K562 (cell line): ENCODE measurements around the gene MRAP2. TPM values are rescaled to one million over a fixed set of nuclear protein-coding genes. Genes with fewer than 3 reads are reported as not detected.

Experiments used
- ATAC-seq: fragments of 200-7000 bp; cut with Tn5 transposase; 3 replicates; pipeline ENCODE4 v1.9.1; 2020; ENCODE audit warnings: moderate library complexity
- BruUV-seq: library from RNA; stranded (reverse); fragments of 400-500 nt; replicated peaks from 2 replicates; lab custom pipeline; 2021; lab: Mats Ljungman, UMichigan
- CTCF ChIA-PET: fragments of 300-600 bp; formaldehyde crosslinking; extraction: SDS; loops from one replicate; lab custom pipeline; 2021; ENCODE audit warnings: low intra/inter-chr PET ratio; lab: Yijun Ruan, JAX
- POLR2A ChIA-PET: fragments of 300-600, 350-650 bp; sonication (Branson Sonifier 250); formaldehyde crosslinking; extraction: SDS; loops from one replicate; lab custom pipeline; 2021; ENCODE audit warnings: antibody characterized with exemption, inconsistent platforms; lab: Yijun Ruan, JAX
- DNase-seq, 4 experiments: peaks; one replicate each; pipeline versions ENCODE4 v3.0.0 to v3.0.0-alpha.2; 2011 to 2018; ENCODE audit warnings: low spot score in 3 of 4, mixed read lengths in 3 of 4; ENCODE audit errors: extremely low read depth in 1 of 4
- FAIRE-seq: peaks from 2 replicates; lab custom pipeline; 2011; peaks lifted over from hg19 to GRCh38; lab: Jason Lieb, UNC
- H2AFZ ChIP-seq: 2 replicates; pipeline ENCODE4 v1.6.0; 2011; ENCODE audit warnings: low read depth, low read length, control low read depth, inconsistent platforms
- H3K27ac ChIP-seq: fragments of 200-600 bp; 3 replicates; pipeline ENCODE4 v1.8.0; 2011; ENCODE audit warnings: low read depth, mild to moderate bottlenecking, control low read depth, inconsistent platforms, low read length, moderate library complexity, mixed read lengths; ENCODE audit errors: extremely low read depth
- H3K27me3 ChIP-seq, 2 experiments: fragments of 300-600 bp in 1 of 2; 2 replicates in 1 of 2; 3 replicates in 1 of 2; pipeline versions ENCODE4 v1.6.0 to v1.8.0; 2011; ENCODE audit warnings: inconsistent platforms in 2 of 2, low read length in 2 of 2, mild to moderate bottlenecking in 1 of 2, mixed read lengths in 1 of 2, moderate library complexity in 1 of 2; ENCODE audit not compliant: control insufficient read depth in 2 of 2, insufficient read depth in 2 of 2
- H3K36me3 ChIP-seq: fragments of 300-600 bp; 3 replicates; pipeline ENCODE4 v1.8.0; 2011; ENCODE audit warnings: mild to moderate bottlenecking, low read length, inconsistent platforms; ENCODE audit not compliant: control insufficient read depth, insufficient read depth
- H3K4me1 ChIP-seq, 2 experiments: fragments of 200-600 bp in 1 of 2; replicated peaks in 1 of 2; 2 replicates in 1 of 2; 3 replicates in 1 of 2; pipeline versions ENCODE4 v1.5.1 to v1.8.0; 2011; ENCODE audit warnings: inconsistent platforms in 2 of 2, low read length in 2 of 2, mild to moderate bottlenecking in 1 of 2, mixed read lengths in 1 of 2, moderate library complexity in 1 of 2; ENCODE audit not compliant: control insufficient read depth in 2 of 2, insufficient read depth in 2 of 2
- H3K4me2 ChIP-seq: 2 replicates; pipeline ENCODE4 v1.6.1; 2011; ENCODE audit warnings: low read length, control low read depth, inconsistent platforms, mixed read lengths; ENCODE audit not compliant: insufficient read depth
- H3K4me3 ChIP-seq: fragments of 200-600 bp; sonication (generic), shearing (Covaris generic); 2 replicates; pipeline ENCODE4 v1.5.1; 2016; ENCODE audit warnings: control low read depth, inconsistent platforms
- H3K79me2 ChIP-seq: fragments of 200-600 bp; 3 replicates; pipeline ENCODE4 v1.8.0; 2011; ENCODE audit warnings: low read length, inconsistent platforms; ENCODE audit not compliant: control insufficient read depth, insufficient read depth
- H3K9ac ChIP-seq, 2 experiments: 2 replicates each; pipeline versions ENCODE4 v1.6.0 to v1.6.1; 2011; ENCODE audit warnings: low read depth in 2 of 2, low read length in 2 of 2, control low read depth in 1 of 2, inconsistent platforms in 1 of 2, mild to moderate bottlenecking in 1 of 2, mixed read lengths in 1 of 2; ENCODE audit not compliant: insufficient read depth in 1 of 2
- H3K9me1 ChIP-seq: one replicate; pipeline ENCODE4 v1.6.0; 2011; ENCODE audit warnings: inconsistent platforms, mild to moderate bottlenecking, low read length, moderate library complexity; ENCODE audit not compliant: control insufficient read depth, insufficient read depth
- H3K9me3 ChIP-seq: replicated peaks from 2 replicates; pipeline ENCODE4 v1.5.1; 2011; ENCODE audit warnings: low read depth, low read length, inconsistent platforms; ENCODE audit not compliant: control insufficient read depth, insufficient read depth
- H4K20me1 ChIP-seq: replicated peaks from 2 replicates; pipeline ENCODE4 v1.6.1; 2011; ENCODE audit warnings: low read length, inconsistent platforms, mixed read lengths; ENCODE audit not compliant: control insufficient read depth, insufficient read depth
- ELF1 ChIP-seq: fragments of 200-800 bp; sonication (Bioruptor generic); IDR thresholded peaks from 2 replicates; pipeline ENCODE4 v1.6.1; 2016; ENCODE audit warnings: missing genetic modification characterization, missing compliant biosample characterization
- ETV6 ChIP-seq, 3 experiments: fragments of 150-350 bp in 1 of 3; sonication (generic) in 1 of 3; formaldehyde crosslinking in 1 of 3; IDR thresholded peaks; 2 replicates each; pipeline versions ENCODE4 v1.6.1 to v1.8.0; 2014 to 2022; ENCODE audit warnings: borderline replicate concordance in 2 of 3, low read depth in 2 of 3, antibody characterized with exemption in 1 of 3, low read length in 1 of 3, mild to moderate bottlenecking in 1 of 3, missing genetic modification reagents in 1 of 3
- EZH2 ChIP-seq: IDR thresholded peaks from 2 replicates; pipeline ENCODE4 v1.6.1; 2012; ENCODE audit warnings: low read depth, mild to moderate bottlenecking, inconsistent platforms, low read length, borderline replicate concordance
- FOXK2 ChIP-seq, 2 experiments: fragments of 450-650 bp; IDR thresholded peaks in 1 of 2; conservative IDR thresholded peaks in 1 of 2; 2 replicates each; pipeline ENCODE4 v1.6.1; 2016; ENCODE audit warnings: low read depth in 2 of 2, mild to moderate bottlenecking in 1 of 2
- HMBOX1 ChIP-seq: sonication (generic); IDR thresholded peaks from 2 replicates; pipeline ENCODE4 v1.6.1; 2016
- MCM3 ChIP-seq: fragments of 450-650 bp; IDR thresholded peaks from 2 replicates; pipeline ENCODE4 v1.6.1; 2016
- MCM5 ChIP-seq: fragments of 450-650 bp; IDR thresholded peaks from 2 replicates; pipeline ENCODE4 v1.6.1; 2016; ENCODE audit warnings: low read depth
- PRDM10 ChIP-seq: fragments of 450-650 bp; IDR thresholded peaks from 2 replicates; pipeline ENCODE4 v1.6.1; 2018; ENCODE audit not compliant: partially characterized antibody
- PTRF ChIP-seq: fragments of 450-650 bp; IDR thresholded peaks from 2 replicates; pipeline ENCODE4 v1.6.1; 2016; ENCODE audit warnings: mild to moderate bottlenecking, missing genetic modification characterization, missing compliant biosample characterization
- PURB ChIP-seq: sonication (generic); formaldehyde crosslinking; IDR thresholded peaks from 2 replicates; pipeline ENCODE4 v1.9.0; 2021; ENCODE audit warnings: low read depth, mild to moderate bottlenecking, missing genetic modification reagents
- RBM25 ChIP-seq: fragments of 200-400 bp; formaldehyde crosslinking; IDR thresholded peaks from 2 replicates; pipeline ENCODE4 v1.6.1; 2018; ENCODE audit warnings: low read length, low read depth, moderate library complexity; ENCODE audit not compliant: severe bottlenecking
- RCOR1 ChIP-seq, 2 experiments: IDR thresholded peaks; 2 replicates each; pipeline ENCODE4 v1.6.1; 2012; ENCODE audit warnings: low read depth in 2 of 2, low read length in 2 of 2, borderline replicate concordance in 1 of 2, improper control_type of control experiment in 1 of 2
- SLC30A9 ChIP-seq: fragments of 250-450 bp; sonication (Bioruptor Pico); IDR thresholded peaks from 2 replicates; pipeline ENCODE4 v1.8.0; 2022; ENCODE audit warnings: mild to moderate bottlenecking, moderate library complexity
- U2AF1 ChIP-seq: fragments of 200-400 bp; formaldehyde crosslinking; optimal IDR thresholded peaks from 2 replicates; pipeline ENCODE3; 2017; ENCODE audit warnings: mild to moderate bottlenecking, low read depth, low read length, moderate library complexity
- ZNF146 ChIP-seq: IDR thresholded peaks from one replicate; pipeline ENCODE4 v1.6.1; 2018; ENCODE audit warnings: missing compliant biosample characterization; ENCODE audit not compliant: unreplicated experiment
- ZNF551 ChIP-seq: fragments of 250-450 bp; sonication (Bioruptor Pico); IDR thresholded peaks from 2 replicates; pipeline ENCODE4 v1.5.0; 2021; ENCODE audit warnings: mild to moderate bottlenecking, moderate library complexity
- ZNF780A ChIP-seq: fragments of 250-450 bp; sonication (Bioruptor Pico); IDR thresholded peaks from 2 replicates; pipeline ENCODE4 v1.5.0; 2021; ENCODE audit warnings: mild to moderate bottlenecking
- WGBS: fragments of 100-300 bp; shearing (Covaris generic); methylation state at CpG from one replicate; pipeline ENCODE4 v1.1.6; 2016; ENCODE audit warnings: low coverage, mixed read lengths; ENCODE audit not compliant: insufficient coverage; ENCODE audit errors: missing lambda C conversion rate; 5-methylcytosine and 5-hydroxymethylcytosine counted together
- in situ Hi-C: fragments of 300-500 bp; cut with MboI; formaldehyde crosslinking; loops from 4 replicates; pipeline ENCODE4 v1.15.0; 2018; ENCODE audit warnings: inconsistent platforms, mixed read lengths
- intact Hi-C: fragments of 100-400 bp; cut with micrococcal nuclease; formaldehyde crosslinking; loops from 2 replicates; pipeline ENCODE4 v1.14.2; 2022
- polyA plus RNA-seq, 8 experiments: library from polyadenylated mRNA; depleted of rRNA in 4 of 8; stranded (reverse) in 5 of 8; unstranded in 3 of 8; fragments of >200 nt; fragmentation: Nextera tagmentation in 2 of 8; fragmentation: Illumina TruSeq in 1 of 8; extraction: Ambion mirVana in 2 of 8; extraction: Trizol in 1 of 8; gene quantifications; 2 replicates each; pipeline versions ENCODE4 v1.2.1 to v1.2.3, GENCODE V29; 2011 to 2014; ENCODE audit warnings: inconsistent platforms in 1 of 8, missing spikeins in 1 of 8
- total RNA-seq, 7 experiments: library from RNA; depleted of rRNA in 6 of 7; stranded (reverse); fragments of >200 nt in 6 of 7; fragmentation: Illumina TruSeq in 2 of 7; extraction: Trizol in 2 of 7; gene quantifications; 2 replicates each; pipeline versions ENCODE4 v1.2.1 to v1.2.3, GENCODE V29; 2011 to 2021; ENCODE audit warnings: low replicate concordance in 1 of 7

Gene MRAP2
- total and polyA plus RNA-seq, 9 of the 15 experiments (the other 6 are each of a cell fraction or from before 2014, with no cell fraction given) = 5.9 to 38.9 (median 9.3) TPM

GRCh38 chr6:84019141-84019841 lies 14.3 kb upstream of the MRAP2 start:
- H2AFZ ChIP-seq = no peak overlapping the region
- no peak for DNase-seq
- no peak overlapping the region for H3K27ac ChIP-seq
- no peak for ATAC-seq
- H3K9me1 ChIP-seq = no peaks in the 10 kb centered on the region
- no peaks in the 10 kb centered on the region for H4K20me1 ChIP-seq
- BruUV-seq = no TSS peak
- no peak overlapping the region for H3K9ac ChIP-seq
- H3K36me3 ChIP-seq = no peaks in the 10 kb centered on the region
- H3K4me1 ChIP-seq = no peaks in the 10 kb centered on the region
- WGBS = 85% methylated on average over 6 of the region's 28 CpGs
- H3K27me3 ChIP-seq = no peaks in the 10 kb centered on the region
- intact Hi-C loops = no loop called here
- no peaks in the 10 kb centered on the region; the same call in 1 of the 2 replicates for H3K9me3 ChIP-seq
- ChIA-PET CTCF (no interaction called here), POLR2A (interaction anchor here (0.6 kb wide), 1 partner anchor 265 kb away, joined by 3 read pairs; no protein-coding TSS in a partner anchor)
- H3K4me3 ChIP-seq = no peak overlapping the region
- no peaks in the 10 kb centered on the region for H3K79me2 ChIP-seq
- no peak for FAIRE-seq
- H3K4me2 ChIP-seq = no peak overlapping the region
- in situ Hi-C loops = no loop called here
- TF ChIP-seq PRDM10 (no peak), RCOR1 (IDR thresholded peaks at IDR 0.05; ENCODE audit: borderline replicate concordance in 1 of 2, low read depth in 2 of 2, low read length in 2 of 2) (no peak), HMBOX1 (no peak), PURB (no peak), MCM3 (no peak), ETV6 (IDR thresholded peaks at IDR 0.05; ENCODE audit: borderline replicate concordance in 1 of 2, low read depth in 2 of 2, low read length in 1 of 2) (no peak), ETV6 (CRISPR knock-in tag; IDR thresholded peaks at IDR 0.05; ENCODE audit: borderline replicate concordance) (no peak), FOXK2 (conservative IDR thresholded peaks at IDR 0.05 in 1 of 2, IDR thresholded peaks at IDR 0.05 in 1 of 2; ENCODE audit: low read depth in 2 of 2) (no peak), RBM25 (no peak), ZNF146 (CRISPR knock-in tag) (no peak), ZNF551 (CRISPR knock-in tag) (no peak), ELF1 (no peak), EZH2 (no peak), PTRF (tag) (no peak), MCM5 (no peak), ZNF780A (CRISPR knock-in tag) (no peak), U2AF1 (no peak), SLC30A9 (no peak)
